Uterus (tissue), 2 donors: Measurements from ENCODE around the gene ACSL3.

Experiments used
- CTCF ChIP-seq, 4 experiments: fragments of 200-600 bp in 2 of 4; fragments of 450-650 bp in 2 of 4; sonication (generic) in 2 of 4; IDR thresholded peaks; one replicate each; pipeline ENCODE4 v1.5.1; 2016 to 2019; ENCODE audit warnings: antibody characterized with exemption in 4 of 4, mild to moderate bottlenecking in 2 of 4, moderate library complexity in 1 of 4
- POLR2A ChIP-seq, 2 donors: fragments of 450-650 bp; IDR thresholded peaks; one replicate each; pipeline ENCODE4 v1.6.1; 2016; ENCODE audit warnings: antibody characterized with exemption in 2 of 2, mild to moderate bottlenecking in 1 of 2, moderate library complexity in 1 of 2

GRCh38 chr2:222931659-222932058 is 70.8 kb downstream of the ACSL3 start:
- TF ChIP-seq POLR2A (IDR thresholded peaks at IDR 0.05) (no peak), CTCF (IDR thresholded peaks at IDR 0.05) (no peak)
